Hepatocyte (in vitro differentiated cells): ENCODE measurements around the gene TTC31. TPM values are rescaled to one million over a fixed set of nuclear protein-coding genes. Genes with fewer than 3 reads are reported as not detected.

Source experiments
- DNase-seq: peaks from one replicate; pipeline ENCODE4 v3.0.0-alpha.2; 2016; ENCODE audit warnings: low spot score
- H2AFZ ChIP-seq: fragments of 200-600 bp; sonication (generic); 2 replicates; pipeline ENCODE4 v1.6.0; 2016; ENCODE audit warnings: antibody characterized with exemption, mild to moderate bottlenecking
- H3K27ac ChIP-seq: fragments of 200-600 bp; sonication (generic); 2 replicates; pipeline ENCODE4 v1.5.1; 2016; ENCODE audit warnings: mild to moderate bottlenecking
- H3K27me3 ChIP-seq: fragments of 200-600 bp; sonication (generic); 2 replicates; pipeline ENCODE4 v1.6.1; 2016
- H3K36me3 ChIP-seq: fragments of 200-600 bp; sonication (generic); replicated peaks from 2 replicates; pipeline ENCODE4 v1.5.1; 2016; ENCODE audit warnings: low read depth; ENCODE audit not compliant: insufficient read depth
- H3K4me1 ChIP-seq: fragments of 200-600 bp; sonication (generic); 2 replicates; pipeline ENCODE4 v1.5.1; 2016; ENCODE audit warnings: mild to moderate bottlenecking, moderate library complexity; ENCODE audit not compliant: insufficient read depth
- H3K4me2 ChIP-seq: fragments of 200-600 bp; sonication (generic); 2 replicates; pipeline ENCODE4 v1.6.0; 2016
- H3K4me3 ChIP-seq: fragments of 200-600 bp; sonication (generic); 2 replicates; pipeline ENCODE4 v1.5.1; 2016; ENCODE audit warnings: mild to moderate bottlenecking
- H3K79me2 ChIP-seq: fragments of 200-600 bp; sonication (generic); 2 replicates; pipeline ENCODE4 v1.6.0; 2017; ENCODE audit warnings: mild to moderate bottlenecking
- H3K9me2 ChIP-seq: fragments of 200-600 bp; sonication (generic); replicated peaks from 2 replicates; pipeline ENCODE4 v1.6.0; 2017; ENCODE audit warnings: mild to moderate bottlenecking; ENCODE audit not compliant: insufficient read depth
- H3K9me3 ChIP-seq: fragments of 200-600 bp; sonication (generic); 2 replicates; pipeline ENCODE4 v1.5.1; 2016; ENCODE audit warnings: low read depth, mild to moderate bottlenecking
- H4K20me1 ChIP-seq: fragments of 200-600 bp; sonication (generic); 2 replicates; pipeline ENCODE4 v1.6.0; 2016; ENCODE audit warnings: mild to moderate bottlenecking; ENCODE audit not compliant: insufficient read depth, poor library complexity, severe bottlenecking
- EZH2 ChIP-seq: fragments of 200-600 bp; sonication (generic); IDR thresholded peaks from 2 replicates; pipeline ENCODE4 v1.6.1; 2016; ENCODE audit warnings: antibody characterized with exemption, mild to moderate bottlenecking, borderline replicate concordance
- EZH2phosphoT487 ChIP-seq: fragments of 200-600 bp; sonication (generic); IDR thresholded peaks from one replicate; pipeline ENCODE4 v1.6.1; 2018; ENCODE audit warnings: antibody characterized with exemption, mild to moderate bottlenecking, low read depth, moderate library complexity; ENCODE audit not compliant: unreplicated experiment, severe bottlenecking
- WGBS: methylation state at CpG from one replicate; pipeline ENCODE4 v1.1.6; 2016; ENCODE audit warnings: low lambda C conversion rate; ENCODE audit errors: missing lambda C conversion rate; 5-methylcytosine and 5-hydroxymethylcytosine counted together
- polyA plus RNA-seq: library from polyadenylated mRNA; unstranded; fragments of >200 nt; fragmentation: Nextera tagmentation; extraction: Ambion mirVana; gene quantifications from 2 replicates; pipeline ENCODE4 v1.2.1, GENCODE V29; 2016
- total RNA-seq: library from RNA; depleted of rRNA; stranded (reverse); fragments of >200 nt; gene quantifications from 2 replicates; pipeline ENCODE4 v1.2.3, GENCODE V29; 2014
- TF ChIP-seq, protein P1 (sequence below): fragments of 200-600 bp; sonication (generic); IDR thresholded peaks from 2 replicates; pipeline ENCODE4 v1.5.1; 2016; ENCODE audit warnings: antibody characterized with exemption, mild to moderate bottlenecking; ENCODE audit not compliant: poor library complexity

The TTC31 gene
- total and polyA plus RNA-seq, 2 experiments from 2014 or later: 21.3 to 25.1 TPM

GRCh38 chr2:74505448-74506246, 22.8 kb downstream of the TTC31 start:
- H2AFZ ChIP-seq: no peak overlapping the region
- peaks cover 40% of the 10 kb centered on the region for H3K4me1 ChIP-seq
- no peak overlapping the region for H3K4me3 ChIP-seq
- 93% methylated on average over 14 of the region's 14 CpGs for WGBS
- TF ChIP-seq, protein P1, sequence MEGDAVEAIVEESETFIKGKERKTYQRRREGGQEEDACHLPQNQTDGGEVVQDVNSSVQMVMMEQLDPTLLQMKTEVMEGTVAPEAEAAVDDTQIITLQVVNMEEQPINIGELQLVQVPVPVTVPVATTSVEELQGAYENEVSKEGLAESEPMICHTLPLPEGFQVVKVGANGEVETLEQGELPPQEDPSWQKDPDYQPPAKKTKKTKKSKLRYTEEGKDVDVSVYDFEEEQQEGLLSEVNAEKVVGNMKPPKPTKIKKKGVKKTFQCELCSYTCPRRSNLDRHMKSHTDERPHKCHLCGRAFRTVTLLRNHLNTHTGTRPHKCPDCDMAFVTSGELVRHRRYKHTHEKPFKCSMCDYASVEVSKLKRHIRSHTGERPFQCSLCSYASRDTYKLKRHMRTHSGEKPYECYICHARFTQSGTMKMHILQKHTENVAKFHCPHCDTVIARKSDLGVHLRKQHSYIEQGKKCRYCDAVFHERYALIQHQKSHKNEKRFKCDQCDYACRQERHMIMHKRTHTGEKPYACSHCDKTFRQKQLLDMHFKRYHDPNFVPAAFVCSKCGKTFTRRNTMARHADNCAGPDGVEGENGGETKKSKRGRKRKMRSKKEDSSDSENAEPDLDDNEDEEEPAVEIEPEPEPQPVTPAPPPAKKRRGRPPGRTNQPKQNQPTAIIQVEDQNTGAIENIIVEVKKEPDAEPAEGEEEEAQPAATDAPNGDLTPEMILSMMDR: no peak
- TF ChIP-seq EZH2phosphoT487: no peak
- no peak for TF ChIP-seq EZH2
- H3K9me2 ChIP-seq: no peaks in the 10 kb centered on the region
- H3K9me3 ChIP-seq: no peaks in the 10 kb centered on the region
- H3K27ac ChIP-seq: peak overlapping the region; percentile 97
- no peaks in the 10 kb centered on the region for H4K20me1 ChIP-seq
- H3K79me2 ChIP-seq: peaks cover 40% of the 10 kb centered on the region
- no peaks in the 10 kb centered on the region for H3K36me3 ChIP-seq
- DNase-seq: no peak
- peak overlapping the region; percentile 92 for H3K4me2 ChIP-seq
- peaks cover 21% of the 10 kb centered on the region for H3K27me3 ChIP-seq

- H4K20me1 ChIP-seq: no peaks in the 10 kb centered on the region
- peak within 1 kb of the TSS; percentile 93 for H3K4me2 ChIP-seq
- peaks cover 27% of the 10 kb centered on the region for H3K27me3 ChIP-seq
- peaks cover 37% of the 10 kb centered on the region for H3K79me2 ChIP-seq
- peak within 1 kb of the TSS; percentile 47 for H3K4me3 ChIP-seq
- WGBS: 3% methylated on average over 54 of the region's 56 CpGs
- no peaks in the 10 kb centered on the region for H3K9me2 ChIP-seq
- peak within 1 kb of the TSS; percentile 98 for H2AFZ ChIP-seq
- H3K36me3 ChIP-seq: no peaks in the 10 kb centered on the region
- TF ChIP-seq EZH2 (no peak), EZH2phosphoT487 (no peak)
- TF ChIP-seq, protein P1: peak; percentile 49
- peaks cover 29% of the 10 kb centered on the region for H3K4me1 ChIP-seq
- no peaks in the 10 kb centered on the region for H3K9me3 ChIP-seq
- DNase-seq: peak; percentile 99
- H3K27ac ChIP-seq: peak within 1 kb of the TSS; percentile 97
Observed at GRCh38 chr2:74507145-74507925, 24.5 kb downstream of the TTC31 start, which contains the start of gene PCGF1. TSS of gene PCGF1 (minus strand) at chr2:74507695. CDS start at chr2:74507668, 27 bp downstream.

DNA sequence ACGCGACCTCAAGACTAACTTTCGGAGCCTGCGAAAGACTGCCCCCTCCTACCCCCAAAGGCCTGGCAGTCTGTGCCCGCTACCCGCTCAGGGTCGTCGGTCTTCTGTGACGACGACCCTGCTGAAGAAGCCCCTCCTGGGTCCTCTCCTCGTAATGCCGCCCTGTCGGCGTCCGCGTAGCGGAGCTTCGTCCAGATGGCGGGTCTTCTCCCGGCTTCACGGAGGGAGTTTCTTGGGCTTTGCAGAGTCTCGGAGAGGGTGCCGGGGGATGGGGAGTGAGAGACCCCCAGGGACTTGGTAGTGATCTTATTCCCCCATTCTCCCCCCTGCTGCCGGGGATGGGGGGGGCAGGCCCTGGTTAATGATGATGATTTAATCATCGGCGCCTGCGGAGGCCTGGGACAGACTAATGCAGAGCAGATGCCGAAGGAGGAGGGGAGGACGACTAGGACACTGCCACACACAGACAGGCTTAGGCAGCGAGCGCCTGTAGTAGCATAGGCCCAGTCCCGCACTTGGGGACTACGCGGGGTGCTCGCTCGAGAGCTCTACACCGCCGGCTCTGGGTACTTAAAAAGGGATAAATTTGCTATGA, 25.1 kb downstream of the TTC31 start:
- peaks cover 37% of the 10 kb centered on the region for H3K79me2 ChIP-seq
- WGBS: 3% methylated on average over 36 of the region's 38 CpGs
- no peaks in the 10 kb centered on the region for H4K20me1 ChIP-seq
- H3K36me3 ChIP-seq: no peaks in the 10 kb centered on the region
- no peaks in the 10 kb centered on the region for H3K9me2 ChIP-seq
- peaks cover 29% of the 10 kb centered on the region for H3K4me1 ChIP-seq
- H3K27me3 ChIP-seq: peaks cover 34% of the 10 kb centered on the region
- peak; percentile 69 for DNase-seq
- peak overlapping the region; percentile 47 for H3K4me3 ChIP-seq
- TF ChIP-seq EZH2 (no peak), EZH2phosphoT487 (no peak)
- TF ChIP-seq, protein P1: no peak
- peak overlapping the region; percentile 97 for H3K27ac ChIP-seq
- peak overlapping the region; percentile 93 for H3K4me2 ChIP-seq
- no peaks in the 10 kb centered on the region for H3K9me3 ChIP-seq
- H2AFZ ChIP-seq: peak overlapping the region; percentile 98
